KMS-11 (cell line): Measurements from ENCODE around the gene CLDN3.

Source experiments
- H2AFZ ChIP-seq: fragments of 200-600 bp; sonication (generic); 2 replicates; pipeline ENCODE4 v1.6.1; 2016; ENCODE audit warnings: antibody characterized with exemption, mixed run types, low read depth
- H3K27ac ChIP-seq: fragments of 200-600 bp; sonication (generic); 2 replicates; pipeline ENCODE4 v1.6.1; 2016; ENCODE audit warnings: mild to moderate bottlenecking, mixed run types
- H3K27me3 ChIP-seq: fragments of 200-600 bp; sonication (generic); 2 replicates; pipeline ENCODE4 v1.6.1; 2017; ENCODE audit warnings: mild to moderate bottlenecking, low read depth, mixed run types, moderate library complexity; ENCODE audit not compliant: insufficient read depth
- H3K36me3 ChIP-seq: fragments of 200-600 bp; sonication (generic); 2 replicates; pipeline ENCODE4 v1.6.1; 2017; ENCODE audit warnings: mild to moderate bottlenecking, mixed run types; ENCODE audit not compliant: insufficient read depth
- H3K4me1 ChIP-seq: fragments of 200-600 bp; sonication (generic); 2 replicates; pipeline ENCODE4 v1.6.1; 2016; ENCODE audit warnings: mild to moderate bottlenecking, low read depth, mixed run types; ENCODE audit not compliant: poor library complexity, severe bottlenecking
- H3K4me2 ChIP-seq: fragments of 200-600 bp; sonication (generic); 2 replicates; pipeline ENCODE4 v1.7.0; 2016; ENCODE audit warnings: mild to moderate bottlenecking, mixed run types
- H3K4me3 ChIP-seq: fragments of 200-600 bp; sonication (generic); IDR thresholded peaks from 2 replicates; pipeline ENCODE4 v1.6.1; 2017; ENCODE audit warnings: low read depth, low read length, mixed read lengths; ENCODE audit not compliant: insufficient read depth
- H3K79me2 ChIP-seq: fragments of 200-600 bp; sonication (generic); 2 replicates; pipeline ENCODE4 v1.6.1; 2016; ENCODE audit warnings: low read depth, mixed run types; ENCODE audit not compliant: insufficient read depth
- H3K9ac ChIP-seq: fragments of 200-600 bp; sonication (generic); 2 replicates; pipeline ENCODE4 v1.6.1; 2016; ENCODE audit warnings: mild to moderate bottlenecking, mixed run types
- H4K20me1 ChIP-seq: fragments of 200-600 bp; sonication (generic); 2 replicates; pipeline ENCODE4 v1.6.1; 2016; ENCODE audit warnings: mild to moderate bottlenecking, mixed run types; ENCODE audit not compliant: insufficient read depth
- TF ChIP-seq, protein P1 (sequence below): fragments of 200-600 bp; sonication (generic); conservative IDR thresholded peaks from 2 replicates; pipeline ENCODE4 v1.6.1; 2017; ENCODE audit warnings: low read depth, mild to moderate bottlenecking, antibody characterized with exemption, low read length, moderate library complexity, mixed read lengths

CLDN3 gene

DNA sequence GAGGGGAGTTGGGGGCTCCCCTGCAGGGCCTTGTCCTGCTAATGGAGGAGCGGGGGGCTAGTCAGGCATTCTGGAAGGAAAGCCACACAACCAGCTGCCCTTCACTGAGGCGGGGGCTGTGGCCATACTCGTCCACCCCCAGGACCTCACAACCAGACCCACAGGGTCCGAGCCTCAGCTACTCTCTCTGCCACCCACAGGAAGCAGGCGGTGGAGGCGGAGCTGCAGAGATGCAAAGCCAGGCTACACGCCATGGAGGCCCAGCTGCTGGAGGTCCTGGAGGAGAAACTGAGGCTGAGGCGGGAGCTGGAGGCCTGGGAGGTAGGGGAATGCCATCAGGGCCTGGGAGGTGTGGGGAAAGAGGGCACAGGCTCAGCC lies 34.6 kb downstream of the CLDN3 start:
- TF ChIP-seq, protein P1, sequence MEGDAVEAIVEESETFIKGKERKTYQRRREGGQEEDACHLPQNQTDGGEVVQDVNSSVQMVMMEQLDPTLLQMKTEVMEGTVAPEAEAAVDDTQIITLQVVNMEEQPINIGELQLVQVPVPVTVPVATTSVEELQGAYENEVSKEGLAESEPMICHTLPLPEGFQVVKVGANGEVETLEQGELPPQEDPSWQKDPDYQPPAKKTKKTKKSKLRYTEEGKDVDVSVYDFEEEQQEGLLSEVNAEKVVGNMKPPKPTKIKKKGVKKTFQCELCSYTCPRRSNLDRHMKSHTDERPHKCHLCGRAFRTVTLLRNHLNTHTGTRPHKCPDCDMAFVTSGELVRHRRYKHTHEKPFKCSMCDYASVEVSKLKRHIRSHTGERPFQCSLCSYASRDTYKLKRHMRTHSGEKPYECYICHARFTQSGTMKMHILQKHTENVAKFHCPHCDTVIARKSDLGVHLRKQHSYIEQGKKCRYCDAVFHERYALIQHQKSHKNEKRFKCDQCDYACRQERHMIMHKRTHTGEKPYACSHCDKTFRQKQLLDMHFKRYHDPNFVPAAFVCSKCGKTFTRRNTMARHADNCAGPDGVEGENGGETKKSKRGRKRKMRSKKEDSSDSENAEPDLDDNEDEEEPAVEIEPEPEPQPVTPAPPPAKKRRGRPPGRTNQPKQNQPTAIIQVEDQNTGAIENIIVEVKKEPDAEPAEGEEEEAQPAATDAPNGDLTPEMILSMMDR, result no peak
- Histone ChIP-seq H3K4me2 (no peak overlapping the region), H3K4me3 (no peak overlapping the region), H3K36me3 (no peaks in the 10 kb centered on the region; the same call in 1 of the 2 replicates), H2AFZ (no peak overlapping the region), H4K20me1 (peaks cover 4% of the 10 kb centered on the region; the same call in 1 of the 2 replicates), H3K4me1 (peaks cover 44% of the 10 kb centered on the region), H3K79me2 (peaks cover 15% of the 10 kb centered on the region; the same call in 1 of the 2 replicates), H3K9ac (no peak overlapping the region), H3K27ac (no peak overlapping the region; the same call in 1 of the 2 replicates), H3K27me3 (no peaks in the 10 kb centered on the region)

DNA sequence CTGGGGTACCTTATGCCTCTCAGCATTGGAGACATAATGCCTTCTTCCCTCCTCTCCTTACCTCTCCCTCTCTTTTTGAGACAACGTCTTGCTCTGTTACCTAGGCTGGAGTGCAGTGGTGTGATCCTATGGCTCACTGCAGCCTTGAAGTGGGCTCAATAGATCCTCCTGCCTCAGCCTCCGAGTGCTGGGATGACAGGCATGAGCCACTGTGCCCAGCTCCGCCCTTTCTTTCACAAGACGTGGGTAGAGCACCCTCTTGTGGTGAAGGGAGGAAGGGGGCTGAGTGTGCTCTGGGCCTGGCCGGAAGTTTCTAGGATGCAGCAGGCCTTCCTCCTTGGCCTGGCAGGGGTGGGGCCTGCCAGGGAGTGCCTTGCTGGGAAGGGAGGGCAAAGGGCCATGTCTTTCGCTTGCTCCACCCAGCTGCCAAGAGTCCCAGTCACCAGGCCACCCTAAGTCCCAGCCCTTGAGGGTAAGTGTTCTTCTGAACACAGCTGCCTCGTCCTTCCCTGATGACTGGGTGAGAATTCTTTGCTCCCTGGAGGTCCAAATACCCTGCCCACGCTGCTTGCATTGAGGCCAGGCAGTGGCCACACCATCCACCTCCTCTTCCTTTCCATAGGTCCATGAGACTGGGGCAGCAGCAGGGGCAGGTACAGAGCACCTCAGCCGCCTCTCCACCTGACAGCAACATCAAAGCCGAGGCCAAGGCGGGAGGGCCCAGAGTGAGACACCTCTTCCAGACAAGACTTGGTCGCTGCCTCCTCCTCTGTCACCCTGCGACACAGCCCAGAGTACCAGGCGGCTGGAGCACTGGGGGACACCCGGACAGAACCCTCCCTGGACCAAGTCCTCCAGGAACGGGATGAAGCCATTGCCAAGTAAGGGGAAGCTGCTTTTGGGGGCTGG lies 35.2 kb downstream of the CLDN3 start:
- Histone ChIP-seq H3K4me3 (no peak overlapping the region), H2AFZ (no peak overlapping the region), H3K9ac (no peak overlapping the region), H3K36me3 (no peaks in the 10 kb centered on the region; the same call in 1 of the 2 replicates), H3K27ac (peak overlapping the region; percentile 23; the same call in 1 of the 2 replicates), H3K79me2 (peaks cover 11% of the 10 kb centered on the region; the same call in 1 of the 2 replicates), H3K4me1 (peaks cover 37% of the 10 kb centered on the region), H4K20me1 (peaks cover 4% of the 10 kb centered on the region; the same call in 1 of the 2 replicates), H3K4me2 (no peak overlapping the region), H3K27me3 (no peaks in the 10 kb centered on the region)
- TF ChIP-seq, protein P1, result peak; percentile 88

DNA sequence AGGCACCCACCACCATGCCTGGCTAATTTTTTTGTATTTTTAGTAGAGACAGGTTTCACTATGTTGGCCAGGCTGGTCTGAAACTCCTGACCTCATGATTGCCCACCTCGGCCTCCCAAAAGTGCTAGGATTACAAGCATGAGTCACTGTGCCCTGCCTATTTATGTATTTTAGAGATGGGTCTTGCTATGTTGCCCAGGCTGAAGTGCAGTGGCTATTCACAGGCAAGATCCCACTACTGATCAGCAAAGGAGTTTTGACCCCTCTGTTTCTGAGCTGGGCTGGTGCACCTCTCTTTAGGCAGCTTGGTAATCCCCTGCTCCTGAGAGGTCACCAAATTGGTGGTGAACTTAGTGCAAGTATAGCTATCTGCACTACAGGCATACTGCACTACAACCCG lies 37.7 kb downstream of the CLDN3 start:
- Histone ChIP-seq H3K27me3 (no peaks in the 10 kb centered on the region), H3K27ac (no peak overlapping the region), H3K9ac (no peak overlapping the region), H3K4me2 (no peak overlapping the region), H2AFZ (no peak overlapping the region), H4K20me1 (no peaks in the 10 kb centered on the region), H3K4me3 (no peak overlapping the region), H3K4me1 (peaks cover 35% of the 10 kb centered on the region), H3K79me2 (peaks cover 4% of the 10 kb centered on the region; the same call in 1 of the 2 replicates), H3K36me3 (no peaks in the 10 kb centered on the region; the same call in 1 of the 2 replicates)
- TF ChIP-seq, protein P1, result no peak

DNA sequence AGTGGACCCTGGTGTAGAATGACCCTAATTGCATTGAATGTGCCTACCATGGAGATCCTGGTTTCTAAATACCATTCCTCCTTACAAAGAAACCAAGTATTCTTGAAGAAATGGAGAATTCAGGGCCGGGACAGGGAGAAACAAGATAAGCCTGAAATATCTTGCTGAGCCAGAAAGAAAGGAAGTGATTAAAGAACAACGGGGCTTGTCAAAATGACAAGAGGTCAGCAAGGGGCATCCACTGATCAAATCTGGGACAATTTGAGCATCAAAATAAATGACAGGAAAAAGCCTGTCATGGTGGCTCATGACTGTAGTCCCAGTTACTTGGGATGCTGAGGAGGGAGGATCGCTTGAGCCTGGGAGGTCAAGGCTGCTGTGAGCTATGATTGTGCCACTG lies 39.6 kb downstream of the CLDN3 start:
- Histone ChIP-seq H3K27ac (no peak overlapping the region), H3K9ac (no peak overlapping the region), H4K20me1 (no peaks in the 10 kb centered on the region), H2AFZ (no peak overlapping the region), H3K4me3 (no peak overlapping the region), H3K36me3 (no peaks in the 10 kb centered on the region), H3K4me2 (no peak overlapping the region), H3K79me2 (no peaks in the 10 kb centered on the region), H3K27me3 (no peaks in the 10 kb centered on the region), H3K4me1 (peaks cover 35% of the 10 kb centered on the region)
- TF ChIP-seq, protein P1, result no peak
